ENCODE data around the gene MRPL21.

- TF ChIP-seq JUN (CRISPR knock-in tag; IDR thresholded peaks at IDR 0.05), result no peak
- no peak for TF ChIP-seq HMG20A (CRISPR knock-in tag; IDR thresholded peaks at IDR 0.05; ENCODE audit: borderline replicate concordance)
- TF ChIP-seq CTCF (CRISPR knock-in tag; IDR thresholded peaks at IDR 0.05), result no peak
- TF ChIP-seq MAZ (IDR thresholded peaks at IDR 0.05; ENCODE audit: borderline replicate concordance, low read depth, low read length), result no peak
- TF ChIP-seq MAZ (CRISPR knock-in tag; IDR thresholded peaks at IDR 0.05; ENCODE audit: low read depth), result no peak
- no peak for TF ChIP-seq HMG20B (CRISPR knock-in tag; conservative IDR thresholded peaks at IDR 0.05)
- no peak for TF ChIP-seq MZF1 (CRISPR knock-in tag; IDR thresholded peaks at IDR 0.05; ENCODE audit: borderline replicate concordance)
These were observed 35.4 kb upstream of the MRPL21 start for GRCh38 chr11:68938816-68939582.

Data from HepG2 (cell line).